Natural killer cell (primary cell): ENCODE measurements around the gene COL6A2. TPM values are rescaled to one million over a fixed set of nuclear protein-coding genes. Genes with fewer than 3 reads are reported as not detected.

Source experiments
- ATAC-seq, 3 donors: fragments of 150-1000 bp in 2 of 3; fragments of 200-7000 bp in 1 of 3; cut with Tn5 transposase; 1 replicate in 1 of 3; 2 replicates in 2 of 3; pipeline ENCODE4 v1.10.0; 2021; ENCODE audit warnings: mild to moderate bottlenecking in 2 of 3, moderate library complexity in 2 of 3
- DNase-seq, 2 donors: peaks; one replicate each; pipeline versions ENCODE4 v3.0.0 to v3.0.0-alpha.2; 2013 to 2021; ENCODE audit warnings: mixed read lengths in 1 of 2
- H3K27ac ChIP-seq: one replicate; pipeline ENCODE4 v1.5.1; 2013; ENCODE audit warnings: mild to moderate bottlenecking, low read length
- H3K27me3 ChIP-seq: one replicate; pipeline ENCODE4 v1.6.1; 2013; ENCODE audit warnings: low read length; ENCODE audit not compliant: control insufficient read depth, insufficient read depth
- H3K36me3 ChIP-seq: one replicate; pipeline ENCODE4 v1.6.1; 2013; ENCODE audit warnings: low read length; ENCODE audit not compliant: control insufficient read depth, insufficient read depth
- H3K4me1 ChIP-seq: one replicate; pipeline ENCODE4 v1.6.1; 2013; ENCODE audit warnings: low read length; ENCODE audit not compliant: control insufficient read depth, insufficient read depth
- H3K4me3 ChIP-seq: one replicate; pipeline ENCODE4 v1.5.1; 2013; ENCODE audit warnings: low read length
- H3K9me3 ChIP-seq: one replicate; pipeline ENCODE4 v1.6.1; 2013; ENCODE audit warnings: low read length; ENCODE audit not compliant: control insufficient read depth, insufficient read depth
- H3K27ac Mint-ChIP-seq, 2 donors: one replicate each; pipeline ENCODE4 v1.8.0; 2022; ENCODE audit warnings: mild to moderate bottlenecking in 2 of 2, mixed read lengths in 2 of 2, moderate library complexity in 1 of 2
- H3K27me3 Mint-ChIP-seq, 2 donors: one replicate each; pipeline ENCODE4 v1.8.0; 2022; ENCODE audit warnings: low read depth in 2 of 2, mixed read lengths in 2 of 2
- H3K36me3 Mint-ChIP-seq: one replicate; pipeline ENCODE4 v1.8.0; 2022; ENCODE audit warnings: mixed read lengths
- H3K4me1 Mint-ChIP-seq, 2 donors: one replicate each; pipeline ENCODE4 v1.8.0; 2022; ENCODE audit warnings: mixed read lengths in 2 of 2
- H3K4me3 Mint-ChIP-seq: one replicate; pipeline ENCODE4 v1.8.0; 2022; ENCODE audit warnings: mild to moderate bottlenecking, moderate library complexity, mixed read lengths
- H3K9me3 Mint-ChIP-seq, 2 donors: one replicate each; pipeline ENCODE4 v1.8.0; 2022; ENCODE audit warnings: mixed read lengths in 2 of 2
- CTCF ChIP-seq: fragments of 200-600 bp; IDR thresholded peaks from one replicate; pipeline ENCODE4 v1.8.0; 2022; ENCODE audit warnings: antibody characterized with exemption
- WGBS: methylation state at CpG from one replicate; pipeline ENCODE4 v1.1.7; 2013; ENCODE audit warnings: missing lambda C conversion rate; ENCODE audit not compliant: insufficient coverage; 5-methylcytosine and 5-hydroxymethylcytosine counted together
- intact Hi-C: fragments of 100-400 bp; cut with micrococcal nuclease; formaldehyde crosslinking; loops from one replicate; pipeline ENCODE4 v1.14.2; 2022
- total RNA-seq, 4 donors: library from RNA; stranded (reverse); fragments of 120-200 nt in 1 of 4; gene quantifications; one replicate each; pipeline versions ENCODE4 v1.2.3 to v1.2.4, GENCODE V29; 2013 to 2022

The COL6A2 gene
- total RNA-seq, 3 donors from 2014 or later (not counting 1 experiment from before 2014, with no cell fraction given): 93.9 to 110 (median 97.2) TPM

GRCh38 chr21:46094401-46095082, 3.4 kb upstream of the COL6A2 start:
- Histone ChIP-seq H3K27ac (no peak overlapping the region), H3K27me3 (peaks cover 6% of the 10 kb centered on the region), H3K4me1 (peaks cover 35% of the 10 kb centered on the region), H3K9me3 (peaks cover 5% of the 10 kb centered on the region), H3K4me3 (no peak overlapping the region), H3K36me3 (no peaks in the 10 kb centered on the region)
- H3K4me1 Mint-ChIP-seq: peaks cover 0 to 23% of the 10 kb centered on the region in 2 donors
- H3K36me3 Mint-ChIP-seq: no peaks in the 10 kb centered on the region
- no peak overlapping the region for H3K4me3 Mint-ChIP-seq
- ATAC-seq: no peak
- no peak for DNase-seq
- H3K9me3 Mint-ChIP-seq: peaks cover 7 to 8% of the 10 kb centered on the region in 2 donors
- TF ChIP-seq CTCF: no peak
- peak overlapping the region in 1 of 2 donors; percentile 46 for H3K27ac Mint-ChIP-seq
- 82% methylated on average over 14 of the region's 14 CpGs for WGBS
- intact Hi-C loops: loop anchor here (5.0 kb wide), 1 partner anchor 122 kb away; no protein-coding TSS in a partner anchor
- H3K27me3 Mint-ChIP-seq: peaks cover 0 to 11% of the 10 kb centered on the region in 2 donors

GRCh38 chr21:46095083-46095719, 2.7 kb upstream of the COL6A2 start:
- no peak for TF ChIP-seq CTCF
- Mint-ChIP-seq H3K4me3 (no peak overlapping the region), H3K36me3 (no peaks in the 10 kb centered on the region), H3K4me1 (peaks cover 0 to 22% of the 10 kb centered on the region in 2 donors), H3K27me3 (peaks cover 4 to 15% of the 10 kb centered on the region in 2 donors), H3K27ac (no peak overlapping the region), H3K9me3 (peaks cover 7 to 8% of the 10 kb centered on the region in 2 donors)
- Histone ChIP-seq H3K27ac (no peak overlapping the region), H3K4me3 (no peak overlapping the region), H3K9me3 (peaks cover 5% of the 10 kb centered on the region), H3K27me3 (peaks cover 6% of the 10 kb centered on the region), H3K4me1 (peaks cover 35% of the 10 kb centered on the region), H3K36me3 (no peaks in the 10 kb centered on the region)
- DNase-seq (peak in 1 of 2 donors; percentile 13), ATAC-seq (no peak)
- intact Hi-C loops: loop anchor here (5.0 kb wide), 1 partner anchor 123 kb away; no protein-coding TSS in a partner anchor
- 82% methylated on average over 16 of the region's 16 CpGs for WGBS

GRCh38 chr21:46095814-46096595, 1.9 kb upstream of the COL6A2 start:
- peaks cover 35% of the 10 kb centered on the region for H3K4me1 ChIP-seq
- ATAC-seq (no peak), DNase-seq (peak in 1 of 2 donors; percentile 2)
- peaks cover 3% of the 10 kb centered on the region for H3K9me3 ChIP-seq
- no peak overlapping the region for H3K27ac Mint-ChIP-seq
- intact Hi-C loops: loop anchor here (5.0 kb wide), 1 partner anchor 124 kb away; no protein-coding TSS in a partner anchor
- TF ChIP-seq CTCF: no peak
- peaks cover 3% of the 10 kb centered on the region in 2 donors for H3K9me3 Mint-ChIP-seq
- H3K27ac ChIP-seq: no peak overlapping the region
- peaks cover 6 to 21% of the 10 kb centered on the region in 2 donors for H3K4me1 Mint-ChIP-seq
- peak overlapping the region; percentile 7 for H3K4me3 Mint-ChIP-seq
- WGBS: 90% methylated on average over 12 of the region's 12 CpGs
- no peaks in the 10 kb centered on the region for H3K36me3 ChIP-seq
- peaks cover 12 to 23% of the 10 kb centered on the region in 2 donors for H3K27me3 Mint-ChIP-seq
- H3K27me3 ChIP-seq: peaks cover 6% of the 10 kb centered on the region
- no peak overlapping the region for H3K4me3 ChIP-seq
- H3K36me3 Mint-ChIP-seq: no peaks in the 10 kb centered on the region
